ENCODE data around the gene CBY3. TPM values are rescaled to one million over a fixed set of nuclear protein-coding genes. Genes with fewer than 3 reads are reported as not detected.

The CBY3 gene
- total and polyA plus RNA-seq, 2 of the 13 experiments (the other 11 are each of a cell fraction or from before 2014, with no cell fraction given), result not detected

DNA sequence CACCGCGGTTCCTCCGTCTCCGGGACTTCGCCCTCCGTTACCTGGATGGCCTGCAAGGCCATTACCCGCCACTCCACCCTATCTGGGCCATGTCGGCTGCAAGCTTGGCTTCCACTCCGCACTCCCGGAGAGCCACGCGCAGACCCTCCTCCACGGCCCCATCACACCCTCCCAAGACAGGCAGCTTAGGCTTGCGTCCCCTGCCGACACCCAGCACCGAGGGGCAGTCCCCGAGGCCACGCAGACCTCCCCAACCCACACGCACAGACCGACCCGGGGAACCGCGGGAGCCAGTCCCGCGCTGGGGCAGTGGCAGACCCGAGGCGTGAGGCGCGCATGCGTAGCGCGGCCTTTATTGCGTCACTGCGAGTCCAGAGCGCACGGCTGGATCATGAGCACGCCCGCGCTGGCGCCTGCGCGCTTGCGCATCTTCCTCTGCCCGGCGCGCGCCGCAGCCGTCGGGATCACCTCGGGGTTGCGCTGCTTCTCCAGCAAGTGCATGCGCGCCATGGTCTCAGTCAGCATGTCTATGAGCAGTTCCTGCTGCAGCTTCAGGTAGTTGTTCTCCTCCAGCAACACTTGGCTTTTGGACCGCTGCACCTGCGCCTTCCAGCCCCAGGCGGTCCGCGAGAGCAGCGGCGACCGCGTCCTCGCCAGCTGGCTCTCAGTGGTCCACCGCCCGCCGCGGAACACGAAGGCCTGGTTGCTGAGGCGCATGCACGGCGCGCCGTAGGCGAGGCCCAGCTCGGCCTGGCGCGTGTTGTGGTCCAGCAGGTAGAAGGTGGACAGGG lies 2.4 kb downstream of the CBY3 start (continued):
- TF ChIP-seq KIAA2018 (CRISPR knock-in tag; IDR thresholded peaks at IDR 0.05; ENCODE audit: borderline replicate concordance), result no peak; the same call in 1 of the 2 replicates
- TF ChIP-seq XRCC5 (optimal IDR thresholded peaks at IDR 0.05; ENCODE audit: low read length), result peak; percentile 58
- TF ChIP-seq ZNF136 (CRISPR knock-in tag; IDR thresholded peaks at IDR 0.05; ENCODE audit: low read depth), result no peak
- TF ChIP-seq MAFF (IDR thresholded peaks at IDR 0.05; ENCODE audit: low read depth, low read length), result no peak; the same call in 1 of the 2 replicates
- TF ChIP-seq ZMYM2 (CRISPR knock-in tag; IDR thresholded peaks at IDR 0.05), result peak; percentile 51; the same call in 1 of the 2 replicates
- TF ChIP-seq ZNF441 (CRISPR knock-in tag; IDR thresholded peaks at IDR 0.05; ENCODE audit: borderline replicate concordance), result 0 out of 2 replicates have a peak, but pooled peaks have one; percentile 17
- TF ChIP-seq ERF (CRISPR knock-in tag; IDR thresholded peaks at IDR 0.05), result peak; percentile 76; the same call in 1 of the 2 replicates
- TF ChIP-seq NR2F1 (CRISPR knock-in tag; IDR thresholded peaks at IDR 0.05), result no peak
- peak; percentile 74 for TF ChIP-seq ELF3 (CRISPR knock-in tag; IDR thresholded peaks at IDR 0.05)
- TF ChIP-seq RARG (CRISPR knock-in tag; IDR thresholded peaks at IDR 0.05; ENCODE audit: low read depth), result peak; percentile 64; the same call in 1 of the 2 replicates
- TF ChIP-seq MAZ (IDR thresholded peaks at IDR 0.05; ENCODE audit: borderline replicate concordance, low read depth, low read length), result 0 out of 2 replicates have a peak, but pooled peaks have one; percentile 19
- TF ChIP-seq MAZ (CRISPR knock-in tag; IDR thresholded peaks at IDR 0.05; ENCODE audit: low read depth), result peak; percentile 94
- no peak for TF ChIP-seq NFRKB (IDR thresholded peaks at IDR 0.05)
- no peak for TF ChIP-seq DNMT3B (CRISPR knock-in tag; conservative IDR thresholded peaks at IDR 0.05)
- TF ChIP-seq, protein P1, sequence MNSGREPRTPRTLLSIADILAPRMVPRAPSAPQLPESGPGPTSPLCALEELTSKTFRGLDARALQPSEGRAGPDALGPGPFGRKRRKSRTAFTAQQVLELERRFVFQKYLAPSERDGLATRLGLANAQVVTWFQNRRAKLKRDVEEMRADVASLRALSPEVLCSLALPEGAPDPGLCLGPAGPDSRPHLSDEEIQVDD (CRISPR knock-in tag; IDR thresholded peaks at IDR 0.05; ENCODE audit: borderline replicate concordance), result peak; percentile 90
- TF ChIP-seq SUZ12 (IDR thresholded peaks at IDR 0.05; ENCODE audit: low read depth, low read length), result no peak
- TF ChIP-seq RFX1 (IDR thresholded peaks at IDR 0.05), result no peak
- TF ChIP-seq ZFYVE20 (CRISPR knock-in tag; IDR thresholded peaks at IDR 0.05; ENCODE audit: borderline replicate concordance, low read depth), result peak; percentile 52; the same call in 1 of the 2 replicates
- peak; percentile 95 for TF ChIP-seq POLR2G (IDR thresholded peaks at IDR 0.05; ENCODE audit: low read depth, low read length)
- TF ChIP-seq ZSCAN29 (CRISPR knock-in tag; conservative IDR thresholded peaks at IDR 0.05), result no peak; the same call in 1 of the 2 replicates

Measured in HepG2 (cell line).